Loucy (cell line): ENCODE data around the gene UBE2Z.

Experiments used
- H2AFZ ChIP-seq: fragments of 200-600 bp; sonication (generic); 2 replicates; pipeline ENCODE4 v1.6.0; 2016; ENCODE audit warnings: antibody characterized with exemption, mild to moderate bottlenecking, low read length, moderate library complexity
- H3F3A ChIP-seq: fragments of 200-600 bp; 2 replicates; pipeline ENCODE4 v1.6.0; 2016; ENCODE audit warnings: antibody characterized with exemption, low read depth, mild to moderate bottlenecking
- H3K27me3 ChIP-seq: fragments of 200-600 bp; sonication (generic); 2 replicates; pipeline ENCODE4 v1.6.1; 2014; ENCODE audit warnings: low read length, mild to moderate bottlenecking; ENCODE audit not compliant: insufficient read depth, poor library complexity, severe bottlenecking
- H3K36me3 ChIP-seq: fragments of 200-600 bp; sonication (generic); 2 replicates; pipeline ENCODE4 v1.6.1; 2016; ENCODE audit warnings: low read length; ENCODE audit not compliant: insufficient read depth
- H3K4me1 ChIP-seq: fragments of 200-600 bp; sonication (generic); 2 replicates; pipeline ENCODE4 v1.5.1; 2014; ENCODE audit warnings: low read length, mild to moderate bottlenecking; ENCODE audit not compliant: insufficient read depth, poor library complexity, severe bottlenecking
- H3K4me2 ChIP-seq: fragments of 200-600 bp; sonication (generic); 2 replicates; pipeline ENCODE4 v1.6.0; 2014; ENCODE audit warnings: antibody characterized with exemption, low read length, low read depth, mild to moderate bottlenecking; ENCODE audit not compliant: poor library complexity, severe bottlenecking
- H3K4me3 ChIP-seq: fragments of 200-600 bp; sonication (generic); 2 replicates; pipeline ENCODE4 v1.5.1; 2014; ENCODE audit warnings: low read length, mild to moderate bottlenecking, mixed read lengths; ENCODE audit not compliant: poor library complexity, severe bottlenecking
- H3K79me2 ChIP-seq: fragments of 200-600 bp; sonication (generic); 2 replicates; pipeline ENCODE4 v1.6.1; 2014; ENCODE audit warnings: low read length; ENCODE audit not compliant: insufficient read depth
- H3K9ac ChIP-seq: fragments of 200-600 bp; sonication (generic); 2 replicates; pipeline ENCODE4 v1.6.0; 2014; ENCODE audit warnings: mild to moderate bottlenecking, low read depth, low read length, moderate library complexity; ENCODE audit not compliant: poor library complexity, severe bottlenecking
- H3K9me2 ChIP-seq: fragments of 200-600 bp; sonication (generic); replicated peaks from 2 replicates; pipeline ENCODE4 v1.6.1; 2016; ENCODE audit warnings: low read depth, low read length, mixed read lengths
- H3K9me3 ChIP-seq: fragments of 200-600 bp; sonication (generic); 2 replicates; pipeline ENCODE4 v1.6.1; 2014; ENCODE audit warnings: mild to moderate bottlenecking, antibody characterized with exemption, low read length, low read depth; ENCODE audit not compliant: insufficient read depth
- H4K20me1 ChIP-seq: fragments of 200-600 bp; sonication (generic); 2 replicates; pipeline ENCODE4 v1.6.0; 2014; ENCODE audit warnings: antibody characterized with exemption, low read length, mild to moderate bottlenecking; ENCODE audit not compliant: insufficient read depth, poor library complexity, severe bottlenecking
- CTCF ChIP-seq: fragments of 200-600 bp; sonication (generic); conservative IDR thresholded peaks from 2 replicates; pipeline ENCODE4 v1.5.1; 2014; ENCODE audit warnings: mild to moderate bottlenecking, antibody characterized with exemption, low read length
- EZH2phosphoT487 ChIP-seq: fragments of 200-600 bp; IDR thresholded peaks from 2 replicates; pipeline ENCODE4 v1.6.1; 2018; ENCODE audit warnings: antibody characterized with exemption, mild to moderate bottlenecking, moderate library complexity, borderline replicate concordance

The UBE2Z gene

GRCh38 chr17:48893646-48894508 lies 14.3 kb upstream of the UBE2Z start:
- no peaks in the 10 kb centered on the region for H3K9me2 ChIP-seq
- no peaks in the 10 kb centered on the region for H4K20me1 ChIP-seq
- H3K9ac ChIP-seq, result peak overlapping the region; percentile 85
- H2AFZ ChIP-seq, result no peak overlapping the region
- no peaks in the 10 kb centered on the region for H3K36me3 ChIP-seq
- H3K27me3 ChIP-seq, result no peaks in the 10 kb centered on the region
- peak overlapping the region; percentile 92 for H3K4me3 ChIP-seq
- H3K79me2 ChIP-seq, result peaks cover 32% of the 10 kb centered on the region
- peak overlapping the region; percentile 92 for H3K4me2 ChIP-seq
- H3F3A ChIP-seq, result no peaks in the 10 kb centered on the region
- no peaks in the 10 kb centered on the region for H3K9me3 ChIP-seq
- TF ChIP-seq EZH2phosphoT487 (no peak), CTCF (no peak)
- H3K4me1 ChIP-seq, result peaks cover 19% of the 10 kb centered on the region

DNA sequence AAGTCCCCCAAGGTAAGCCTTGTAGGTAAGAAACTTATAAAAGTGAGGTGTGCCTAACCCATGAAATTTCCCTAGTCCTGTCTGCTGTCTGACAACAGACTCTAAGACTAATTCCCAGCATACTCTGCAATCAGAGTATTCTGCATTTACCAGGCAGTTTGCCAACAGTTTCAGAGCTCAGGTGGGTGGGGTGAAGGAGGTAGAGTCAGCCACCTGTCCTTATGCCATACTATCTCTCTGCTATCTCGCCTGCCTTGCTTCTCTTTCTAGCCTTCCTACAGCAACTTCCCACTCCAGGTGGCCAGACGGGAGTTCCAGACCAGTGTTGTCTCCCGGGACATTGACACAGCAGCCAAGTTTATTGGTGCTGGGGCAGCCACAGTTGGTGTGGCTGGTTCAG lies 13.3 kb upstream of the UBE2Z start:
- no peak for TF ChIP-seq CTCF
- TF ChIP-seq EZH2phosphoT487, result no peak
- H4K20me1 ChIP-seq, result no peaks in the 10 kb centered on the region

GRCh38 chr17:48901241-48901640 lies 7.0 kb upstream of the UBE2Z start:
- Histone ChIP-seq H3K36me3 (no peaks in the 10 kb centered on the region), H3K9ac (no peak overlapping the region), H3K9me3 (no peaks in the 10 kb centered on the region), H3K27me3 (no peaks in the 10 kb centered on the region), H3K4me2 (no peak overlapping the region), H3K9me2 (no peaks in the 10 kb centered on the region), H4K20me1 (no peaks in the 10 kb centered on the region), H3K79me2 (no peaks in the 10 kb centered on the region), H2AFZ (no peak overlapping the region), H3K4me3 (no peak overlapping the region), H3K4me1 (no peaks in the 10 kb centered on the region), H3F3A (no peaks in the 10 kb centered on the region)
- TF ChIP-seq EZH2phosphoT487 (no peak), CTCF (no peak)

More for the DNA sequence above, 13.3 kb upstream of the UBE2Z start:
- Histone ChIP-seq H2AFZ (no peak overlapping the region), H3K4me1 (peaks cover 19% of the 10 kb centered on the region), H3K4me2 (no peak overlapping the region), H3K27me3 (no peaks in the 10 kb centered on the region), H3K79me2 (peaks cover 32% of the 10 kb centered on the region), H3K9me2 (no peaks in the 10 kb centered on the region), H3K36me3 (no peaks in the 10 kb centered on the region), H3K9ac (no peak overlapping the region), H3K9me3 (no peaks in the 10 kb centered on the region), H3F3A (no peaks in the 10 kb centered on the region), H3K4me3 (no peak overlapping the region)
